Progenitor cell of endocrine pancreas (in vitro differentiated cells): ENCODE data around the gene ZBTB5. TPM values are rescaled to one million over a fixed set of nuclear protein-coding genes. Genes with fewer than 3 reads are reported as not detected.
A peak's percentile ranks its signal among the peaks of the same experiment; 100 is the strongest.

Experiments
- DNase-seq: peaks from one replicate; pipeline ENCODE4 v3.0.0; 2021; ENCODE audit warnings: low spot score; ENCODE audit not compliant: unreplicated experiment
- H3K27ac Mint-ChIP-seq: 2 replicates; pipeline ENCODE4 v1.8.0; 2021; ENCODE audit warnings: mild to moderate bottlenecking, moderate library complexity, mixed read lengths
- H3K27me3 Mint-ChIP-seq: 2 replicates; pipeline ENCODE4 v1.8.0; 2021; ENCODE audit warnings: mixed read lengths
- H3K36me3 Mint-ChIP-seq: 2 replicates; pipeline ENCODE4 v1.8.0; 2022; ENCODE audit warnings: mixed read lengths; ENCODE audit not compliant: insufficient read depth
- H3K4me1 Mint-ChIP-seq: 2 replicates; pipeline ENCODE4 v1.8.0; 2021; ENCODE audit warnings: low read depth, mixed read lengths
- H3K4me3 Mint-ChIP-seq: 2 replicates; pipeline ENCODE4 v1.8.0; 2021; ENCODE audit warnings: low read depth, mild to moderate bottlenecking, moderate library complexity, mixed read lengths
- H3K9me3 Mint-ChIP-seq: 2 replicates; pipeline ENCODE4 v1.8.0; 2021; ENCODE audit warnings: low read depth, mixed read lengths
- total RNA-seq: library from RNA; stranded (reverse); gene quantifications from 2 replicates; pipeline ENCODE4 v1.2.1, GENCODE V29; 2021
- TF ChIP-seq, protein P1 (sequence below): fragments of 200-600 bp; sonication (generic); IDR thresholded peaks from one replicate; pipeline ENCODE4 v1.5.0; 2021; ENCODE audit warnings: antibody characterized with exemption, mild to moderate bottlenecking; ENCODE audit not compliant: unreplicated experiment

ZBTB5 gene
- total RNA-seq, 1 donor from 2014 or later = 21.2 TPM

DNA sequence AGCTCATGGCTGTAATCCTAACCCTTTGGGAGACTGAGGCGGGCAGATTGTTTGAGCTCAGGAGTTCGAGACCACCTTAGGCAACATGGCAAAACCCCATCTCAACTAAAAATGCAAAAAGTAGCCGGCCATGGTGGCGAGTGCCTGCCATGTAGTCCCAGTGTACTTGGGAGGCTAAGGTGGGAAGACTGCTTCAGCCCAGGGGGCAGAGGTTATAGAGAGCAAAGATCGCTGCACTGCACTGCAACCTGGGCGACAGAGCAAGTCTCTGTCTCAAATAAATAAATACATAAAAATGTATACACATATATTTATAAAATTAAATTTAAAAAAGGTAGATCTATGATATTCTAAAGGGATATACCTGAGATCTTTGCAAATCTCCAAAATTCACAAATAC, 19.4 kb downstream of the ZBTB5 start:
- peak overlapping the region; percentile 5 for H3K27ac Mint-ChIP-seq
- no peaks in the 10 kb centered on the region for H3K9me3 Mint-ChIP-seq
- peaks cover 20% of the 10 kb centered on the region for H3K4me1 Mint-ChIP-seq
- TF ChIP-seq, protein P1, sequence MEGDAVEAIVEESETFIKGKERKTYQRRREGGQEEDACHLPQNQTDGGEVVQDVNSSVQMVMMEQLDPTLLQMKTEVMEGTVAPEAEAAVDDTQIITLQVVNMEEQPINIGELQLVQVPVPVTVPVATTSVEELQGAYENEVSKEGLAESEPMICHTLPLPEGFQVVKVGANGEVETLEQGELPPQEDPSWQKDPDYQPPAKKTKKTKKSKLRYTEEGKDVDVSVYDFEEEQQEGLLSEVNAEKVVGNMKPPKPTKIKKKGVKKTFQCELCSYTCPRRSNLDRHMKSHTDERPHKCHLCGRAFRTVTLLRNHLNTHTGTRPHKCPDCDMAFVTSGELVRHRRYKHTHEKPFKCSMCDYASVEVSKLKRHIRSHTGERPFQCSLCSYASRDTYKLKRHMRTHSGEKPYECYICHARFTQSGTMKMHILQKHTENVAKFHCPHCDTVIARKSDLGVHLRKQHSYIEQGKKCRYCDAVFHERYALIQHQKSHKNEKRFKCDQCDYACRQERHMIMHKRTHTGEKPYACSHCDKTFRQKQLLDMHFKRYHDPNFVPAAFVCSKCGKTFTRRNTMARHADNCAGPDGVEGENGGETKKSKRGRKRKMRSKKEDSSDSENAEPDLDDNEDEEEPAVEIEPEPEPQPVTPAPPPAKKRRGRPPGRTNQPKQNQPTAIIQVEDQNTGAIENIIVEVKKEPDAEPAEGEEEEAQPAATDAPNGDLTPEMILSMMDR = no peak
- DNase-seq = no peak
- no peak overlapping the region for H3K4me3 Mint-ChIP-seq
- H3K36me3 Mint-ChIP-seq = peaks cover 18% of the 10 kb centered on the region
- H3K27me3 Mint-ChIP-seq = no peaks in the 10 kb centered on the region

DNA sequence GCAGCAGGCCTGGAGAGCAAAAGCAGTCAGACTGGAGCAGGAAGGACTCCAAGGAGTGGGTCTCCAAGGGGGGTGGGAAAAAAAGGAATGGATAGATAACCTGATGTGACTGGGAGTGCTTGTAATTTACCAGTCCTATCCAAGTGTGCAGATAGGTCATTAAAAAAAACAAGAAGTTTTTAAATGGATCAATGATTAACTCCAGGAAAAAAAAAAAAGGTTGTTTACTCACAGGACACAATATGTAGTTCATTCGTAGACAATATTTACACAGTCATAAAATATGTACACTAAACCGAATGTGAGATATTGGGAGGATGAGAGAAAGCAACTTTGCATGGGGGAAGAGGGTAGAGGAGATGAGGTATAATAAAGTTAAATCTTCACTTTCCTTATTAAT, 20.4 kb downstream of the ZBTB5 start:
- Mint-ChIP-seq H3K27me3 (no peaks in the 10 kb centered on the region), H3K9me3 (no peaks in the 10 kb centered on the region), H3K36me3 (peaks cover 19% of the 10 kb centered on the region), H3K4me1 (peaks cover 20% of the 10 kb centered on the region), H3K4me3 (no peak overlapping the region), H3K27ac (peak overlapping the region; percentile 76)
- no peak for DNase-seq
- TF ChIP-seq, protein P1 = no peak

DNA sequence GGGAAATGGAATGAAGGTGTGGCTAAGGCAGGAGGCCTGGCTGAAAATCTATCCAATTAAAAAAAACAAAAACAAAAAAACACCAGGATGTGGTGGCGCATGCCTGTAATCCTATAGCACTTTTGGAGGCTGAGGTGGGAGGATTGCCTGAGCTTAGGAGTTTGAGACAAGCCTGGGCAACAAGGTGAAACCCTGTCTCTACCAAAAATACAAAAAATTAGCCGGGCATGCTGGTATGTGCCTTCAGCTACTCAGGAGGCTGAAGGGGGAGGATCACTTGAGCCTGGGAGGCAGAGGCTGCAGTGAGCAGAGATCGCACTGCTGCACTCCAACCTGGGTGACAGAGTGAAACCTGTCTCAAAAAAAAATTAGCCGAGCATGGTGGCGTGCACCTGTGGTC, 21.7 kb downstream of the ZBTB5 start:
- H3K27ac Mint-ChIP-seq = no peak overlapping the region
- TF ChIP-seq, protein P1 = no peak
- H3K27me3 Mint-ChIP-seq = no peaks in the 10 kb centered on the region
- H3K4me1 Mint-ChIP-seq = peaks cover 20% of the 10 kb centered on the region
- no peak overlapping the region for H3K4me3 Mint-ChIP-seq
- peaks cover 18% of the 10 kb centered on the region for H3K36me3 Mint-ChIP-seq
- no peak for DNase-seq
- H3K9me3 Mint-ChIP-seq = no peaks in the 10 kb centered on the region

DNA sequence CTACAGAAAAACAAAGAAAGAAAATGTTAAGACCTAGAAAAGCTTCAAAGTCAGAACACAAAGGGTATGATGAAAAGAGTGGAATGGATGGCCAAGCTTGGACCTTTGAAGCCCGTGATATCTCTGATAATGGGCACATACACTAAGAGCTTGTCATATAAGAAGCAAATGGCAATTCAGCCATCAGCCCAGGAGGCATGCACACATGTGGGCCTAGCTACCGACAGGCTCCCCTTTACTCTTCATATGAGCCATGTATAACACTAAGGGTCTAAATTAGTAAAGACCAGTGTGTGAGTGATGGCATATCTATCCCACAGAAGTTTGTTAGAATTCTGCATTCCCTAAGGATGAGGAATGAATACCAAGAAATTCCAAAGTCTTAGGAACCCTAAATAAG, 22.7 kb downstream of the ZBTB5 start:
- no peak for DNase-seq
- H3K4me1 Mint-ChIP-seq = peaks cover 20% of the 10 kb centered on the region
- no peak overlapping the region for H3K4me3 Mint-ChIP-seq
- H3K9me3 Mint-ChIP-seq = no peaks in the 10 kb centered on the region
- no peaks in the 10 kb centered on the region for H3K27me3 Mint-ChIP-seq
- H3K36me3 Mint-ChIP-seq = peaks cover 18% of the 10 kb centered on the region
- H3K27ac Mint-ChIP-seq = peak overlapping the region; percentile 30
- TF ChIP-seq, protein P1 = no peak

DNA sequence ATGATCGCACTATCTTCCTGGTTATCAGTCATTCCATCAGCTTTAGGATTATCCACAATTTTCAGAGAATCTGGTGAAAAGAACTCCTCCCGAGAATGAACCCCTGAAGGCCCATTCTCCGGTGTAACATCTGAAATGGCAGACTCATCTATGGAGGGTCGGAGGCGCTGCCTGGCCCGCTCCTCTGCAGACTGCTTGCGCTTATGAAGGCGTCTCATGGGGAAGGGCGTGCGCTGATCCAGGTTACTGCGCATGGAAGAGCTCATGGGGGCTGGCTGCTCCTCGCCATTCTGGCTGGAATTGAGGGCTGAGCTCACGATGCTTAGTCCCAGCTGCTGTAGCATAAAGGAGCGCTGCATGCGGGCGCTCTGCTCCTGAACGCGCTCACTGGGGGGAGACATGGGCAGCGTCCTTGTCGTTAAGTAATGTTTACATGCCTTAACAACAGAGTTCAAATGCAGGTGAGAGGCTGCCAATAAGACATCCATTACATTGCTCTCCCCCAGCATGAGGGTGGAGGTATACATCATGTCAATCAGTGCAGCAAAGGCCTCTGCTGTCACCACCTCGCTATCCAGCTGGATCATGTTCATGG, 23.4 kb downstream of the ZBTB5 start:
- DNase-seq = no peak
- peaks cover 19% of the 10 kb centered on the region for H3K36me3 Mint-ChIP-seq
- peak overlapping the region; percentile 30 for H3K27ac Mint-ChIP-seq
- TF ChIP-seq, protein P1 = no peak
- H3K27me3 Mint-ChIP-seq = no peaks in the 10 kb centered on the region
- peaks cover 20% of the 10 kb centered on the region for H3K4me1 Mint-ChIP-seq
- no peak overlapping the region for H3K4me3 Mint-ChIP-seq
- H3K9me3 Mint-ChIP-seq = no peaks in the 10 kb centered on the region
